Testis (tissue), 2 donors: ENCODE measurements around the gene FBXW7.

Experiments used
- POLR2A ChIP-seq: fragments of 450-650 bp; IDR thresholded peaks from one replicate; pipeline ENCODE4 v1.6.1; 2017; ENCODE audit warnings: antibody characterized with exemption, mild to moderate bottlenecking, moderate library complexity
- TF ChIP-seq, protein P1 (sequence below), 3 experiments: fragments of 450-650 bp in 2 of 3; fragments of 200-600 bp in 1 of 3; sonication (generic) in 1 of 3; IDR thresholded peaks; one replicate each; pipeline ENCODE4 v1.5.1; 2016 to 2019; ENCODE audit warnings: antibody characterized with exemption in 3 of 3, mild to moderate bottlenecking in 2 of 3, moderate library complexity in 1 of 3

DNA sequence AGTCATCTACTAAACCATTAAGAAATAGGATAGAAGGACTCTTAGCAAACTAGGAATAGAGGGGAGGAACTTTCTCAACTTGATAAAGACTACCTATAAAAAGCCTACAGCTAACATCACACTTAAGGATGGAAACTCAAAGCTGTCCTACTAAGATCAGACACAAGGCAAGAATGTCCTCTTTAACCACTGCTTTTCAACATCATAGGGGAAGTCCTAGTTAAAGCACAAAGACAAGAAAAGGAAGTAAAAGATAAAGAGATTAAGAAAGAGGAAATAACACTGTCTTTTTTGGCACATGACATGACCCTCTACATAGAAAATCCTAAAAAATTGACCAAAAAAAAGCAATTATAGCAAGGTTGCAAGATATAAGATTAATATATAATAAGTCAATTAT, 136.6 kb downstream of the FBXW7 start:
- TF ChIP-seq, protein P1, sequence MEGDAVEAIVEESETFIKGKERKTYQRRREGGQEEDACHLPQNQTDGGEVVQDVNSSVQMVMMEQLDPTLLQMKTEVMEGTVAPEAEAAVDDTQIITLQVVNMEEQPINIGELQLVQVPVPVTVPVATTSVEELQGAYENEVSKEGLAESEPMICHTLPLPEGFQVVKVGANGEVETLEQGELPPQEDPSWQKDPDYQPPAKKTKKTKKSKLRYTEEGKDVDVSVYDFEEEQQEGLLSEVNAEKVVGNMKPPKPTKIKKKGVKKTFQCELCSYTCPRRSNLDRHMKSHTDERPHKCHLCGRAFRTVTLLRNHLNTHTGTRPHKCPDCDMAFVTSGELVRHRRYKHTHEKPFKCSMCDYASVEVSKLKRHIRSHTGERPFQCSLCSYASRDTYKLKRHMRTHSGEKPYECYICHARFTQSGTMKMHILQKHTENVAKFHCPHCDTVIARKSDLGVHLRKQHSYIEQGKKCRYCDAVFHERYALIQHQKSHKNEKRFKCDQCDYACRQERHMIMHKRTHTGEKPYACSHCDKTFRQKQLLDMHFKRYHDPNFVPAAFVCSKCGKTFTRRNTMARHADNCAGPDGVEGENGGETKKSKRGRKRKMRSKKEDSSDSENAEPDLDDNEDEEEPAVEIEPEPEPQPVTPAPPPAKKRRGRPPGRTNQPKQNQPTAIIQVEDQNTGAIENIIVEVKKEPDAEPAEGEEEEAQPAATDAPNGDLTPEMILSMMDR (IDR thresholded peaks at IDR 0.05): no peak
- no peak for TF ChIP-seq POLR2A
